NCI-H2107 treated with DMSO at 0.1 percent for 48 hours (cell line): ENCODE results near the gene BHLHA15.

ENCODE experiments used
- DNase-seq: peaks from one replicate; lab custom pipeline; 2025; ENCODE audit not compliant: unreplicated experiment; lab: John Stamatoyannopoulos, UW

BHLHA15 gene

DNA sequence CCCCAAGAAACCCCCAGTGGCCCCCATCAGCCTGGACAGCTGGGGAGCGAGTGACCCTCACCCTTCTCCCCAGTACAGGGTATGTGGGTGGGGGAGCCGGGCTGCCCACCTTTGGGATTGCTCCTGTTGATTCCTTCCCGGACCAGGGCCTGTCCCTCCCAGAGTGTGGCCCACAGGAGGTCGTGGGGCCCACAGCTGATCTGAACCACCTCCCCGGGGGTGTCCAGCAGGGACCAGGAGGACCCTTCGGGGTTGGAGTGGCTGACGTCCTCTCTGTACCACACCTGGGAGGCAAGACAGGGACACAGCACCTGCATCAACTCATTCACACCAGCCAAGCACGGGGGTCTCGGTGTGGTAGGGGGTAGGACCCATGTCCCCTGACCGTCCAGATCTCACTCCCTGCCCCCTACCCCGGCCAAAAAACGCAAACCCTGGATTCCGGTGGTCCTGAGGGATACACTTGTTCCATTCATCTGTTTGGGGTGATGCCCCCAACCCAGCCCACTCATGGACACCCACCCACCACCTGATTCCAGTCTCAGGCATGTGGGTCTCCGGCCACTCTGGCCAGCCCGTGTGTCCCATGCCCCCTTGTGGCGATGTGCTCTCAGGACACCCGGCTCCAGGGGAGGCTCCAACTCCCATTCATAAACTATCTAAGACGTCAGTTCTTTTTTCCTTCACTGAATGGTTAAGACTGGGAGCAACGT is 29.9 kb downstream of the BHLHA15 start:
- DNase-seq = no peak

DNA sequence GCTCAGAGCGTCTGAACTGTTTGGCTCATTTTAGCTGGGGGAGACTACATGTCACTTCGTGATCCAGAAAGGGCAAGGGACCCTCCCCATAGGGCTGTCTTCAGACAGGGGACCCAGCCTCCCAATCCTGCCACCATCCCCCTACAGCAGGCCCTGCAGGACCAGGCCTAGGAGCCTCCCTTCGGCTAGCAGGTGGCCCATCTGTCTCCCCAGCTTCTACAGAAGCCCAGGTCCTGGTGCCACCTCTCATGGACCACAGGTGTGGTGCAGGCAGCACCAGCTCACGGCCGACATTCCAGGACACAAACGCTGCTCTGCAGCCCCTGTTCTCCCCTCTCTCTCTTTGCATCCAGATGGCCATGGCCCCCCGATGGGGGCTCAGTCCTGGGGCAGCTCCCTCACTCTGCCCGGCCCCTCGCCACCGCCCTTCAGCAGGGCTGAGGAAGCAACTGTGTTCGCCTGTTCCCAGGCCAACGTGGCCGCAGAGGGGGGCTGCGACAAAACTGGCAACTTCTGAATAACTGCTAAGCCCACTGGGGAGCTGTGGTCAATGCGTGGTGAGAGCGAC is 30.5 kb downstream of the BHLHA15 start:
- DNase-seq = no peak

DNA sequence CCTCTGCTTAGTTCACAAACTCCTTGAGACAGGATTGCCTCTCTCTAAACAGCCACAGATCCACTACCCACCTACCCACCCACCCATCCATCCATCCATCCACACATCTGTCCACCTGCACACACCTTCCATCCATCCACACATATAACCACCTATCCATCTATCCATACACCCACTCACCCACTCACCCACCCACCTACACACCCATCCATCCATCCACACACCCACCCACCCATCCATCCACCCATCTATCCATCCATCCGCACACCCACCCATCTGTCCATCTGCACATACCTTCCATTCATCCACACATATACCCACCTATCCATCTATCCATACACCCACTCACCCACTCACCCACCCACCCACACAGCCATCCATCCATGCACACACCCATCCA is 31.1 kb downstream of the BHLHA15 start:
- no peak for DNase-seq

DNA sequence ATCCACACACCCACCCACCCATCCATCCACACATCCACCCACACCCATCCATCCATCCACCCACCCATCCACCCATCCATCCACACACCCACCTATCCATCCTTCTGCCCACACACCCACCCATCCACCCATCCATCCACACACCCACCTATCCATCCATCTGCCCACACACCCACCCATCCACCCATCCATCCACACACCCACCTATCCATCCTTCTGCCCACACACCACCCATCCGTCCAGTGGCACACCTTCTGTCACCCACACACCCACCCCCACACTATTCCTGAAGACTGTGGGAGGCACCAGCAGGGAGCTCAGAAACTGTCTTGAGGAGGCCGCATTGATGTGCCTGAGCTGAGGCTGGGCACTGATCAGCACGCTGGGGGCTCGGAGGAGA is 31.7 kb downstream of the BHLHA15 start:
- DNase-seq = no peak

DNA sequence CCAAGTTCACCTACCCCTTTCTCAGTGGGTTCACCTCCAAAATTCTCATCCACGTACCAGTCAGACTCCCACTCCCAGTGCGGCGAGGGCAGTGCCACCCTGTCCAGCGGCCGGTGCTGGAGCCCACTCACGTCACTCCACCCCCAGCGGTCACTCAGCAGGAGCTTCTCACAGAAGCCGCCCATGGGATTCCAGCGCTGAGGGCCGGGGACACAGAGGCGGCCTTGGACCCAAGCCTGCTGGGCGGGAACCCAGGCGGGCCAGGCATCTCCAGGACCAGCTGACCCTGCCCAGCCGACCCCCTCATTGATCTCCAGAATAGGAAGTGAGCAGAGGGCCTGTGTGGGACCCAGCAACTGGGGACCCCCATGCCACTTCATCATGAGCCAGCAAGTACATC is 33.6 kb downstream of the BHLHA15 start:
- DNase-seq = no peak

DNA sequence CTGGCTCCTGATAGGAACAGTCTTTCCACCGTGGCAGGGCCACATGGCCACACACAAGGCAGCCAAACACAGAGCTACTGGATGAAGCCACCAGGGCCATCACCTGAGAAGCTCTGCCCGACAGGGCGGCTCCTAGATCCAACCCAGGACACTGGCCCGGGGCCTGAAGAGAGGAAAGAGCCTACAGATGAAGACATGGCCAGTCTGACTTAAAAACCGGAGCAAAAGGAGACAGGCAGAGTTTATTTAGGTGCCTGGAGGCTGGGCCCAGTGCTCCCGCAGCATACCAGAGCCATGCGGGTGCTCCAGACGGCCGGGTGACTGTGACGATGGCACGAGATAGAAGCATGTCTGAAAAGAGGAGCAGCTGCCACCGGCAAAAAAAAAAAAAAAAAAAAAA is 36.9 kb downstream of the BHLHA15 start:
- no peak for DNase-seq

DNA sequence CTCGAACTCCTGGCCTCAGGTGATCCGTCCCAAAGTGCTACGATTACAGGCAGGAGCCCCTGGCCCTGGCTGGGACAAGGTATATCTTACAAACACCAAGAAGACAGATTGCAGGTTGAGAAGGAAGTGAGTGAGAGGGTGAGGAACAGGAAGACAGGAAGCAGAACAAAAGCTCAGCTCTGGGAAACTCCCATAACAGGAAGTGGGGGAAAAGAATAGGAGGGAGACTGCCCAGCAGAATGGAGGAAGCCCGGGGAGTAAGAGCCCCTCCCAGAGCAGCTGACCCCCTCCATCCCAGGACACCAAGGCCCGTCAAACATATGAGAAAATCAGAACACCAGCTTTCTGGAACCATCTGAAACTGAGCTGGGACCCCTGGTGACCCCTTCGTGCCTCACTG is 37.9 kb downstream of the BHLHA15 start:
- DNase-seq = no peak

DNA sequence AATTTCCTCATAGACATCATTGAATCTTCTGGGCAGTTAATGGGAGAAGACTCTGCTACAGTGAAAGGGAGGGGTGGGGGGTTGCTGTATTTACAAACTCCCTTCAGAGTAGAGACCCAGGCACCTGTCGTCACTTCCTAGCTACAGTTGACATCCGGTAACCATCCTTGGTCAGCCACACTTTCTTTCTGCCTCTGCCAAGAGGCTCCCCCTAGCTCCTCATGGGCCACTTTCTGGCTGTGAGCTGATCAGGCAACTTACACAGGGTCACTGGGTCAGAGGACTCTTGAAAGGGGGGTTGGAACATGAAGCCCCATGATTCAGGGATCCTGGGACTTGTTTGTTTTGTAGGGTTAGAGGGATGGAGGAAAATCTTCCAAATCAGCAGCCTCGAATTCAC is 39.5 kb downstream of the BHLHA15 start:
- no peak for DNase-seq

DNA sequence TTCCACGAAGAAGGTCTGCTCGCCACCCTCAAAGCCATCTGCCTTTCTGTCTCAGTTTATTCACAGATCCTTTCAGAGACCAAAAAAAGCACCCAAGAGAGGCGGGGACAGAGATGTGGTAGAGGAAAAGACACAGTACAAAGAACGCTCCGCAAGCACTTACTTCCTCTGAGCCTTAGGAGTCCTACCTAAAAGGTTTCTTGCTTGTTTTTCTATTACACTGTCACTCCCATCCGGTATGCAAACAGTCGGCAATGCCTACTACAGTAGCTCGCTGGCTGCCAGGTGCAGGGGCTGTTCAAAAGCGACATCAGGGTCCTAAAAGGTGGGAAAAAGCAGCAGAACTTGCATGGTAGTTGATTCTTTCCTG is 40.0 kb downstream of the BHLHA15 start:
- DNase-seq = no peak

DNA sequence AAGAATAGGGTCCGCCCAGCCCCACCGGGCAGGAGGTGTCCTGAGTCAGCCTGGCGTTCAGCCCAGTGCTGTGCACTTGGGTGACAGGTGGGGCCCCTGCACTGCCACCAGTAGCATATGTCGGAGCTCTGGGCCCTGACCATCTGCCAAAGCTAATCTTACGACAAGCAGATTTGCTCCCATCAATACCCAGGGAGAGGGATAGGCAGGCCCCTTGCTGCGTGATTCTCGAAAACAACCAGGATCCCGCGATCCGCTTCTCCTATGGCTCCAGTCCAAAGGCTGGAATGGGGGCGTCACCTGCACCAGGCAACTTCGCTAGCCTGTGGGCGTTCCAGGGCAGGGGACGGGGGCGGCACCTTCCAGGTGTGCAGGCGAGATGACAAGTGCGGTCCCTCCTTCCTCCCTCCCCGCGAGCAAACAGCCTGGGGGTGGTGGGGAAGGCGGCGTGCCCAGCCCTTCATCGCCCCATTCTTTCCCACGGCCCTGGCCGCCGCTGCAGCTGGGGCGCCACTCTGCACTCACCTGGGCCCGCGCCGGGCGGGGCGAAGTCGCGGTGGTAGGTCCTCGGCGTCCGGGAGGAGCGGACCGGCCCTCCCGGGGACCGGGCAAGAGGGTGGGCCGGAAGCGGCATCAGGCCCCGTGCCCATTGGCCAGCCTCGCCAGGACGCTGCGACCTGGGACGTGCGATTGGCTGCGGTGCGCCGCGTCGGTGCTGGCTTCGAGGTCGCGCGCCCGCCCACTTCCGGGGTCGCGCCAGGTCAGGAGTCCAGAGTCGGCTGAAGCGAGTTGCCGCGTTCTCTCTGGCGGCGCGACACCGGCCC is 40.6 kb downstream of the BHLHA15 start, which contains the start of gene TECPR1:
TECPR1 (minus strand) TSS at position 632 of the 824 bp plus-strand sequence. CDS start 6,086 bp downstream, outside the sequence.
- peak; percentile 88 for DNase-seq

DNA sequence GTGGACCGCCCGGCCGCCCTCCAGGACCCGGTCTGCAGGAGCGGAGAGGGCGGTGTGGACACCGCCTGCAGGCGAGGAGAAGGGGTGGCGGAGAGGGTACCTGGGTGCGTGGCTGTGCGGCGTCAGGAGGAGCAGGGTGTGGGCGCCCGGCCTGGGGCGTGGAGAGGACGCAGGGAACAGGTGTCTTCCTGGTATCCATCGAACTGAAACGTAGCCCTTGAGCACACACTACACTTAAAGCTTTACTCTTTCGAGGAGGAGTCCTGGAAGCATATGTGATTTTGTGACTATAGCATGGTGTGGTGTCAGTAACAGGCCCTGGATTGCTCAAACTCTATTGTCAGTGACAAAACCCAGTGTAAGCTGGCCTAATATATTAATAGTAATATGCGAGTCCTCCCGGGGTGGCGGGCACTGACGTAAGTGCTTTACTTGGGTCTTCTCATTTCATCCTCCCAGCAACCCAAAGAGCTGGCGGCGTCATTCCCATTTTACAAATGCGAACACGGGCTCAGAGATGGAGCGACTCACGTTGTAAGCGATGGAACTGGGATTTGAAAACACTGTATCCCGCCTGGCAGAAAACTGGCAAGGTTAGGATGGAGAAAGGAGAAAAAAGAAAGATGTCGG is 41.3 kb downstream of the BHLHA15 start:
- no peak for DNase-seq

DNA sequence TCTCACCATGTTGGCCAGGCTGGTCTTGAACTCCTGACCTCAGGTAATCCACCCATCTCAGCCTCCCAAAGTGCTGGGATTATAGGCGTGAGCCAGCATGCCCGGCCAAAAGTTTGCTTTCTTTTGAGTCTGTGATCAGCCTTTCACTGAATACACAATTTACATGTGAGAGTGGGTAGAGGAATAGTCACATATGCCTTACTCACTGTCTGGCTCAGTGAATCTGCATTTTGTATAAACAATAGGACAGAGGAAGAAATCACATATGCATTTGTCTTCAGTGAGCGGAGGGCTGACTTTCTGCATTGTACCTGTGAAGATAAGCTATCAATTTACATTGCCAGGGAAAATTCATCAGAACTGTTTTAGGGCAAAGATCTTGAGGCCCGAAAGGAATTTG is 43.3 kb downstream of the BHLHA15 start:
- DNase-seq = no peak

DNA sequence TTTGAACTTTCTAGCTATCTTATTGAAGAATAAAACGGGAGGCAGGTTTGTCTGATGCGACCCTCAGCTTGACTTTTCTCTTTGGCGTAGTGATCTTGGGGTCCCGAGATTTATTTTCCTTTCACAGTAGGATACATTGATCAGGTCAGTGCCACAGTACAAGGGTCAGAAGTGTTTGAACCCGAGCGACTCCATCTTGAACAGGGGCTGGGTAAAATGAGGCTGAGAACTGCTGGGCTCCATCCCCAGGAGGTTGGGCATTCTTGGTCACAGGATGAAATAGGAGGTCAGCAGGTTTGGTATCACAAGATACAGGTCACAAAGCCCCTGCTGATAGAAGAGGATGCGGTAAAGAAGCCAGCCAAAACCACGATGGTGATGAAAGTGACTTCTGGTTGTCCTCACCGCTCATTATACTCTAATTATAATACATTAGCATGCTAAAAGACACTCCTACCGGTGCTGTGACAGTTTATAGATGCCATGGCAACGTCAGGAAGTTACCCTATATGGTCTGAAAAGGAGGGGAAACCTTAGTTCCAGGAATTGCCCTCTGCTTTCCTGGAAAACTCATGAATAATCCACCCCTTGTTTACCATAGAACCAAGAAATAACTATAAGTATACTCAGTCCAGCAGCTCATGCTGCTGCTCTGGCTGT is 43.8 kb downstream of the BHLHA15 start:
- no peak for DNase-seq

DNA sequence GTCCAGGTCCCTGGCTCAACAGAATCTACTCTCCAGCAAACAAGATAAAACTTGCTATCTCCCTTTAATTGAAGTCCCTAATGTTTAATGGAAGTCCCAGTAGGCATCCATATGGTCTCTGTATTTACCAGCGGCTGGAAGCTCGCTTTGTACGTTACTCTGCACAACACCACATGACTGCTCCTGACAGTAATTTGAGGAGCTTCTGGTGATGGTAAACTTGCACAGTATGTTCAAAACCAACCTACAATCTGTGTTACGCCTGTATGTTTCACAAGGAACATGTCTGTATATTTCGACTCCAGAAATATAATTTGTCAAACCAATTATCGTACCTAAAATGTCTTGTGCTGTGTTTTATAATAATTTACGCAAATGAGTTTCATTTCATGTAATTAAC is 45.2 kb downstream of the BHLHA15 start:
- DNase-seq = no peak

DNA sequence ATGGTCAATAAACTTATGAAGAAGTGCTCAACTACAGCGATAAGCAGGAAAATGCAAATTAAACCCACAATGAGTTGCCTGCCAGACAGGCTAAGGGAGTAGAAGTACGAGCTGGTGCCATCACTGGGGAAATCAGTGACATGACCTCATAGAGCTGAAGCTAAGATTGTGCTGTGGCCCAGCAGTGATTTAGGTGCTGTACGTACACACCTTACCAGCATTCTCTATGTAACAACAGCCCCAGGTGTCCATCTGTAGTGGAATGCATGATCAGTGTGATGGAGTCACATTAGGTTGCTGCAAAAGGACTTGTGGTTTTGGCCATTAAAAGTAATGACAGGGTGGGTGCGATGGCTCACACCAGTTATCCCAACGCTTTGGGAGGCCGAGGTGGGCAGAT is 46.5 kb downstream of the BHLHA15 start:
- no peak for DNase-seq
